ENCODE data around the gene WDR59.

- TF ChIP-seq CTCF (IDR thresholded peaks at IDR 0.05; ENCODE audit: extremely low read depth in 1 of 2, insufficient read depth in 1 of 2, low read depth in 1 of 2, low read length in 2 of 2) = no peak
- no peak for TF ChIP-seq POLR2AphosphoS5 (IDR thresholded peaks at IDR 0.05; ENCODE audit: insufficient read depth, low read depth, low read length)
- TF ChIP-seq POLR2A (IDR thresholded peaks at IDR 0.05; ENCODE audit: low read depth, low read length) = no peak
- TF ChIP-seq EZH2 (IDR thresholded peaks at IDR 0.05; ENCODE audit: borderline replicate concordance, low read depth, low read length, severe bottlenecking) = no peak
Measured at GRCh38 chr16:75004460-75004859, 19.5 kb upstream of the WDR59 start.
